MM.1S (cell line): ENCODE measurements around the gene STAMBPL1.

Experiments used
- DNase-seq: peaks from one replicate; pipeline ENCODE4 v3.0.0-alpha.2; 2015
- H2AFZ ChIP-seq: fragments of 300-600 bp; sonication (generic); 2 replicates; pipeline ENCODE4 v1.6.0; 2016; ENCODE audit warnings: antibody characterized with exemption, low read length
- H3F3A ChIP-seq: fragments of 300-600 bp; sonication (generic); 2 replicates; pipeline ENCODE4 v1.6.1; 2016; ENCODE audit warnings: mild to moderate bottlenecking, antibody characterized with exemption, low read length, moderate library complexity, mixed read lengths; ENCODE audit not compliant: insufficient read depth
- H3K27ac ChIP-seq: fragments of 300-600 bp; sonication (generic); 2 replicates; pipeline ENCODE4 v1.5.1; 2016; ENCODE audit warnings: mild to moderate bottlenecking, low read length
- H3K27me3 ChIP-seq: fragments of 300-600 bp; sonication (generic); replicated peaks from 2 replicates; pipeline ENCODE4 v1.6.0; 2016; ENCODE audit warnings: low read length; ENCODE audit not compliant: insufficient read depth
- H3K36me3 ChIP-seq: fragments of 300-600 bp; sonication (generic); replicated peaks from 2 replicates; pipeline ENCODE4 v1.6.1; 2016; ENCODE audit warnings: mild to moderate bottlenecking, low read length, mixed read lengths; ENCODE audit not compliant: insufficient read depth
- H3K4me1 ChIP-seq: fragments of 300-600 bp; sonication (generic); 2 replicates; pipeline ENCODE4 v1.6.1; 2016; ENCODE audit warnings: low read length, mixed read lengths
- H3K4me2 ChIP-seq: fragments of 300-600 bp; sonication (generic); 2 replicates; pipeline ENCODE4 v1.6.0; 2016; ENCODE audit warnings: low read depth, low read length
- H3K4me3 ChIP-seq: fragments of 300-600 bp; sonication (generic); 2 replicates; pipeline ENCODE4 v1.5.1; 2016; ENCODE audit warnings: low read length, mixed read lengths
- H3K79me2 ChIP-seq: fragments of 300-600 bp; sonication (generic); 2 replicates; pipeline ENCODE4 v1.6.1; 2016; ENCODE audit warnings: mixed run types, low read length, mixed read lengths
- H3K9ac ChIP-seq: fragments of 300-600 bp; sonication (generic); 2 replicates; pipeline ENCODE4 v1.6.1; 2016; ENCODE audit warnings: low read length, mixed read lengths
- H3K9me2 ChIP-seq: fragments of 300-600 bp; sonication (generic); replicated peaks from 2 replicates; pipeline ENCODE4 v1.6.1; 2016; ENCODE audit warnings: mild to moderate bottlenecking, low read length, mixed read lengths; ENCODE audit not compliant: insufficient read depth
- H3K9me3 ChIP-seq: fragments of 300-600 bp; sonication (generic); replicated peaks from 2 replicates; pipeline ENCODE4 v1.6.1; 2016; ENCODE audit warnings: mild to moderate bottlenecking, low read length, mixed read lengths; ENCODE audit not compliant: insufficient read depth
- H4K20me1 ChIP-seq: fragments of 300-600 bp; sonication (generic); 2 replicates; pipeline ENCODE4 v1.6.1; 2016; ENCODE audit warnings: mild to moderate bottlenecking, low read length, moderate library complexity, mixed read lengths; ENCODE audit not compliant: insufficient read depth
- CTCF ChIP-seq: fragments of 300-600 bp; sonication (generic); IDR thresholded peaks from 2 replicates; pipeline ENCODE4 v1.5.1; 2016; ENCODE audit warnings: antibody characterized with exemption, low read length, mixed read lengths
- EZH2 ChIP-seq: fragments of 300-600 bp; sonication (generic); optimal IDR thresholded peaks from 2 replicates; pipeline ENCODE3; 2017; ENCODE audit warnings: low read depth, mild to moderate bottlenecking, antibody characterized with exemption, low read length, mixed read lengths
- EZH2phosphoT487 ChIP-seq: fragments of 300-600 bp; sonication (generic); IDR thresholded peaks from 2 replicates; pipeline ENCODE4 v1.6.1; 2018; ENCODE audit warnings: antibody characterized with exemption, low read length

Gene STAMBPL1

GRCh38 chr10:88890681-88891381 lies 10.8 kb downstream of the STAMBPL1 start:
- Histone ChIP-seq H3K27ac (no peak overlapping the region), H3F3A (no peaks in the 10 kb centered on the region), H3K4me1 (0 out of 2 replicates have a peak, but pooled peaks cover 4% of the 10 kb centered on the region), H2AFZ (no peak overlapping the region), H3K9me3 (no peaks in the 10 kb centered on the region), H3K9me2 (no peaks in the 10 kb centered on the region), H3K4me3 (no peak overlapping the region), H3K27me3 (no peaks in the 10 kb centered on the region), H3K36me3 (no peaks in the 10 kb centered on the region), H3K79me2 (no peaks in the 10 kb centered on the region), H3K4me2 (no peak overlapping the region), H3K9ac (no peak overlapping the region), H4K20me1 (no peaks in the 10 kb centered on the region)
- DNase-seq, result no peak
- TF ChIP-seq CTCF (no peak), EZH2phosphoT487 (no peak), EZH2 (no peak)

DNA sequence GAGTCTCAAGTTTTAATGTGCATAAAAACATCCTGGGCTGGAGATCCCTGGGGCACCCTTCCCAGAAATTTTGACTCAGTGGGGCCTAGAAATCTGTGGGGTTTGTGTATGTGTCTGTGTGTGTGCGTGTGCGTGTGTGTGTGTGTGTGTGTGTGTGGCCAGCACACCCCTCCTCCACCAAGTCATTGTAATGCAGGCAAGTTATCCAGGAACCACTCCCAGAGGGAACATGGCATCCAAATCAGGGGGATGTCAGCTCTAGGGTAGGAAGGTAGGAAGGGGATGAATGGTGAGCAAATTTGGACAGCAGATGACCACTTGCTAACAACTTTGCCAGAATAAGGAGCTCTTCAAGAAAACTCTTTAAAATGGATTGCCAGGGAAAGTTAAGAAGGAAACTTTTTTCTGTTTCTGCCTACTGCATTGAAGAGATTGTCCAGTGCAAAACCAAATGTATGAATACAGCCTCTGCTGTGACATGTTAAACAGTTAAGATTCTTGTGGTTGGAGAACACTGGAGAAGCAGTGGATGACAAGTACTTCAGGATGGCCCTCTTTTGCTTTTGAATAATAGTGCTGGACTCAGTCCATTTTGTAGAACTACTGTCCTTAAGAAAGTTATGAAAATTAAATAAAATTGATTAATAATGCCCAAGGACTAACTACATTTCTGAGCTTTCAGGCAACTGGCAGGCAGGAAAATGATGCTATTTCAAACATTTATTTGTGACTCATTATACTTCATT lies 12.3 kb downstream of the STAMBPL1 start:
- Histone ChIP-seq H3K9me3 (no peaks in the 10 kb centered on the region), H3K79me2 (no peaks in the 10 kb centered on the region), H3K9me2 (no peaks in the 10 kb centered on the region), H3K4me1 (0 out of 2 replicates have a peak, but pooled peaks cover 4% of the 10 kb centered on the region), H3K9ac (no peak overlapping the region), H3K27me3 (no peaks in the 10 kb centered on the region), H3F3A (no peaks in the 10 kb centered on the region), H3K36me3 (no peaks in the 10 kb centered on the region), H3K27ac (no peak overlapping the region), H2AFZ (no peak overlapping the region), H4K20me1 (no peaks in the 10 kb centered on the region), H3K4me3 (no peak overlapping the region), H3K4me2 (no peak overlapping the region)
- DNase-seq, result no peak
- TF ChIP-seq EZH2phosphoT487, result no peak
- TF ChIP-seq CTCF, result no peak
- no peak for TF ChIP-seq EZH2

DNA sequence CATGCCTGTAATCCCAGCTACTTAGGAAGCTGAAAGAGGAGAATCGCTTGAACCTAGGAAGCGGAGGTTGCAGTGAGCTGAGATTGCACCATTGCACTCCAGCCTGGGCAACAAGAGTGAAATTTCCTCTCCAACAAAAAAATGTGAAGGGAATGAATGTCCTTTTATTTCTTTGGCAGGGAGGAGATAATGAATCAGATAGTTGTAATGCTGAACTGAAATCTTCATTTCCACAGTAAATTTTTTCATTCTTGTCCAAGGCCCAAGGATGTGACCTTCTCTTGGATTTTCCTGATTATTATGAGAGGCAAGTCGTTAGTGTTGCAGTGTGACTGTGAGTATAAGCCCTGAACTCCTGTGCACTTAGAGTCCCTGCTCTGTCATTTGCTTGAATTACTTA lies 13.6 kb downstream of the STAMBPL1 start:
- Histone ChIP-seq H3K4me1 (0 out of 2 replicates have a peak, but pooled peaks cover 4% of the 10 kb centered on the region), H3K4me3 (no peak overlapping the region), H3K36me3 (no peaks in the 10 kb centered on the region), H3K27me3 (no peaks in the 10 kb centered on the region), H3F3A (no peaks in the 10 kb centered on the region), H3K4me2 (no peak overlapping the region), H2AFZ (no peak overlapping the region), H3K9me2 (no peaks in the 10 kb centered on the region), H3K9me3 (no peaks in the 10 kb centered on the region), H3K79me2 (no peaks in the 10 kb centered on the region), H3K27ac (no peak overlapping the region), H3K9ac (no peak overlapping the region), H4K20me1 (no peaks in the 10 kb centered on the region)
- TF ChIP-seq EZH2, result no peak
- no peak for DNase-seq

GRCh38 chr10:88895250-88895649 lies 15.2 kb downstream of the STAMBPL1 start:
- no peaks in the 10 kb centered on the region for H4K20me1 ChIP-seq
- no peaks in the 10 kb centered on the region for H3K27me3 ChIP-seq
- no peaks in the 10 kb centered on the region for H3K9me2 ChIP-seq
- H3K4me3 ChIP-seq, result no peak overlapping the region
- H3K79me2 ChIP-seq, result no peaks in the 10 kb centered on the region
- DNase-seq, result no peak
- no peak overlapping the region for H2AFZ ChIP-seq
- H3K9me3 ChIP-seq, result no peaks in the 10 kb centered on the region
- H3K4me1 ChIP-seq, result no peaks in the 10 kb centered on the region
- no peaks in the 10 kb centered on the region for H3F3A ChIP-seq
- TF ChIP-seq CTCF, result no peak
- TF ChIP-seq EZH2, result no peak
- TF ChIP-seq EZH2phosphoT487, result no peak
- no peaks in the 10 kb centered on the region for H3K36me3 ChIP-seq
- no peak overlapping the region for H3K27ac ChIP-seq
- no peak overlapping the region for H3K4me2 ChIP-seq
- no peak overlapping the region for H3K9ac ChIP-seq
